ENCODE data around the gene CEP72.
"Not testable (repeated sequence)": the region's sequence is repeated elsewhere in the genome, so short reads cannot be mapped to it uniquely, and the experiment has no call there.

The CEP72 gene

GRCh38 chr5:619444-619843 lies 7.3 kb downstream of the CEP72 start:
- no peak for DNase-seq

- DNase-seq: no peak
These were observed 8.0 kb downstream of the CEP72 start for GRCh38 chr5:620152-620551.

- no peak for DNase-seq
These were observed 8.5 kb downstream of the CEP72 start for GRCh38 chr5:620586-621180.

- no peak for DNase-seq
These were observed 9.2 kb downstream of the CEP72 start for GRCh38 chr5:621341-621761.

- DNase-seq: no peak
These were observed 10.2 kb downstream of the CEP72 start for GRCh38 chr5:622359-622758.

- DNase-seq: no peak
These were observed 10.9 kb downstream of the CEP72 start for GRCh38 chr5:622946-623522.

- no peak for DNase-seq
These were observed 11.4 kb downstream of the CEP72 start for GRCh38 chr5:623531-623930.

- DNase-seq: no peak
These were observed 12.2 kb downstream of the CEP72 start for GRCh38 chr5:624118-624950.

GRCh38 chr5:624951-625230 lies 12.8 kb downstream of the CEP72 start:
- no peak for DNase-seq

- DNase-seq: no peak
These were observed 13.4 kb downstream of the CEP72 start for GRCh38 chr5:625516-625915.

- no peak for DNase-seq
These were observed 14.7 kb downstream of the CEP72 start for GRCh38 chr5:626850-627249.

- DNase-seq: no peak
These were observed 15.7 kb downstream of the CEP72 start for GRCh38 chr5:627840-628239.

GRCh38 chr5:628351-629205 lies 16.4 kb downstream of the CEP72 start:
- DNase-seq: not testable (repeated sequence)

GRCh38 chr5:633501-633955 lies 21.4 kb downstream of the CEP72 start:
- no peak for DNase-seq

GRCh38 chr5:634191-634590 lies 22.1 kb downstream of the CEP72 start:
- DNase-seq: no peak

- no peak for DNase-seq
These were observed 23.3 kb downstream of the CEP72 start for GRCh38 chr5:635306-636055.

GRCh38 chr5:636951-637350 lies 24.8 kb downstream of the CEP72 start:
- no peak for DNase-seq

GRCh38 chr5:637581-638450 lies 25.7 kb downstream of the CEP72 start:
- no peak for DNase-seq

GRCh38 chr5:638501-639252 lies 26.5 kb downstream of the CEP72 start:
- no peak for DNase-seq

- no peak for DNase-seq
These were observed 27.1 kb downstream of the CEP72 start for GRCh38 chr5:639253-639530.

- DNase-seq: no peak
These were observed 27.6 kb downstream of the CEP72 start for GRCh38 chr5:639584-640213.
